ENCODE results near the gene RUNDC3A.
"Not testable (repeated sequence)": the region's sequence is repeated elsewhere in the genome, so short reads cannot be mapped to it uniquely, and the experiment has no call there.

The RUNDC3A gene

DNA sequence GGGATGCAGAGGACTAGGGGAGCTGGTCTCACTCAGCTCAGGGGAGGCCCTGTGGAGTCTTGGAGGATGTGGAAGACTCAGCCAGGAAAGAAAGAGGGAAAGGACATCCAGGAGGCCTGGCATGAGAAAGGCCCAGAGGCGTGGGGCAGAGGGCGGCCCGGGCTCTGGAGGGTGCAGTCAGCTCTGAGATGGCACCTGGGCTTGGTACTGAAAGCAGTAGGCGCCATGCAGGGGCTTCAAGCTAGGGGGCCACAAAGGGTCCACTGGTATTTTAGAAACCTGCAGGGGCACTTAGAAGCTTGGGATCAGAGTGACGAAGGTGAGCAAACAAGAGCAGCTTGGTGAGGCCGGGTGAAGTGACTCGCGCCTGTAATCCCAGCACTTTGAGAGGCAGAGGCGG, 49.7 kb downstream of the RUNDC3A start:
- DNase-seq (ENCODE audit: low read depth in 1 of 2, low spot score in 1 of 2) = no peak

DNA sequence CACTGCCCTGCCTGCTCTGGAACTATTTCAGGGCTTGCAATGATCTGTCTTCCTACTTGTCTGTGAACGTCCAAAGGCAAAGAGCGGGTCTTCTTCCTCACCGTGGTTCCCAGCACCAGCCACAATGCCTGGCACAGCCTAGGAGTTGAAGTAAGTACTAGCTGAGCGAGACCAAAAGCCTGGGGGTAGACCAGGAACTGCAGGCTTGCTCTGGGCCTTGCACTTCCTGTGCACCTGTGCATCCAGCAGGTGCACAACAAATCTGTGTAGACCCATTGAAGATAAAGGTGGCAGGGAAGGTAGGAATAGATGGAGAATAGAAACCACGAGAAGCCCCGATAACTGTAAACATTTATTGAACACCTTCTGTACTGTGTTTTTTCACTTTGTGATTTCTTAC, 50.6 kb downstream of the RUNDC3A start:
- no peak for DNase-seq (ENCODE audit: low read depth in 1 of 2, low spot score in 1 of 2)

DNA sequence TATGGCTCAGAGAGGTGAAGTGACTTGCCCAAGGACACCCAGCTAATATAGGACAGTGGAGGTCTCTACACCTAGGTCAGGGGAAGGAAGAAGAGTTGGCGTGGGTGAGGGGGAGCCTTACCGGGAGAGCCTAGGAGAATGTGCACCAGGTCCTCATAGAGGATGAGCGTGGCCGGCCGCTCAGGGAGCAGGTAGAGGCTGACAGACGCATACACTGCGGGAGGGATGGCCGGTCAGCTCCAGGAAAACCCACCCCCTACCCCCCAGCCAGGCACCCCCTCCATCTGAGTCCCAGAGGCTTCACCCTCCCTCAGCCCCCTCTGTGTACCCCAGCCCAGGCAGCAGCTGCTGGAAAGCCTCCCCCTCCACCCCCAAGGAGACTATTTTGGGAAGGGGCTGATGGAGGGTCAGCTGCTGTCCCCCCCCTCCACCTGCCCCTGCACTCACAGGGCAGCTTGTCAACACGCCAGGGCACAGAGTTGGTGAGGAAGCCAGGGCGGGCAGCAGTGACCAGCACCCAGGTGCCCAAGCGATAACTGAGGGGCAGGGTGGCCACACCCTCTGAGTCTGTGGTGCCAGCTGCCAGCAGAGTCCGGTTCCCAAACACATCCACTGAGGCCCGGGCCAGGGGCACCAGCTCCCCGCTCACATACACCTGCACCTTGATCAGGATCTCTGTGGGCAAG, 51.2 kb downstream of the RUNDC3A start:
- no peak for DNase-seq (ENCODE audit: low read depth in 1 of 2, low spot score in 1 of 2)

DNA sequence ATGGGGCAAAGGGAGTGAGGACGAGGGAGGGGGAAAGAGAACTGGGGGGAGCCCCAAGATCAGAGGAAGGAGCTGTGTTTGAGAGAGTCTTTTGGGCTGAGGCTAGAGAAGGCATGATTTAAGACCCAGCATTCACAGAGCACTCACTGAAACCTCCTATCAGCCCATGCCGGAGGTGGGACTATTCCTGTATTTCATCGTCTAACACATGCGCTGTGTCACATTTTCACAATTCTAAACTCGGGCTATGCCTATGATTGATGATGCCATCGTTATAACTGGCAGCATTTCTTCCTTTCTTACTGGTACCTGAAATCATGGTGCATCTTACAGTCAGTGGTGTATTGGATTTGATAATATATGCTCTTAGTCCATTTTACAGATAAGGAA, 51.7 kb downstream of the RUNDC3A start:
- no peak for DNase-seq (ENCODE audit: low read depth in 1 of 2, low spot score in 1 of 2)

DNA sequence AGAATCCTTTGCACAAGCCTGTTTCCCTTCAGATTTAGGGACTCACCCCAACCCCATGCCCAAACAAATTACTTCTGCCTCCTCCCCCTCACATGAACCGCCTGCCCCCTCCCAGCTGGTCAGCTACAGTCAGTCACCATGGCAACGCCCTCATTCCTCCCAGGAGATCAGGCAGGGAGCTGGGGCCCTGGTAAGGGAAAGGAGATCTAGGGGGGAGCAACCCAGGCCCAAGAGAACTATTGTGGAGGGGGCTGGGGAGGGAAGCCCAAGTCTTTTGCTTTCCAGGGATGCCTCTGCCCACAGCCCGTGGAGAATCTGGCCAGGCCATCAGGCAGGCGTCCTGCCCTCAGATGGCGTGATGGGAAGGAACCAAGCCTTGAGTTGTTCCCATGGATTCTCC, 52.4 kb downstream of the RUNDC3A start:
- no peak for DNase-seq (ENCODE audit: low read depth in 1 of 2, low spot score in 1 of 2)

DNA sequence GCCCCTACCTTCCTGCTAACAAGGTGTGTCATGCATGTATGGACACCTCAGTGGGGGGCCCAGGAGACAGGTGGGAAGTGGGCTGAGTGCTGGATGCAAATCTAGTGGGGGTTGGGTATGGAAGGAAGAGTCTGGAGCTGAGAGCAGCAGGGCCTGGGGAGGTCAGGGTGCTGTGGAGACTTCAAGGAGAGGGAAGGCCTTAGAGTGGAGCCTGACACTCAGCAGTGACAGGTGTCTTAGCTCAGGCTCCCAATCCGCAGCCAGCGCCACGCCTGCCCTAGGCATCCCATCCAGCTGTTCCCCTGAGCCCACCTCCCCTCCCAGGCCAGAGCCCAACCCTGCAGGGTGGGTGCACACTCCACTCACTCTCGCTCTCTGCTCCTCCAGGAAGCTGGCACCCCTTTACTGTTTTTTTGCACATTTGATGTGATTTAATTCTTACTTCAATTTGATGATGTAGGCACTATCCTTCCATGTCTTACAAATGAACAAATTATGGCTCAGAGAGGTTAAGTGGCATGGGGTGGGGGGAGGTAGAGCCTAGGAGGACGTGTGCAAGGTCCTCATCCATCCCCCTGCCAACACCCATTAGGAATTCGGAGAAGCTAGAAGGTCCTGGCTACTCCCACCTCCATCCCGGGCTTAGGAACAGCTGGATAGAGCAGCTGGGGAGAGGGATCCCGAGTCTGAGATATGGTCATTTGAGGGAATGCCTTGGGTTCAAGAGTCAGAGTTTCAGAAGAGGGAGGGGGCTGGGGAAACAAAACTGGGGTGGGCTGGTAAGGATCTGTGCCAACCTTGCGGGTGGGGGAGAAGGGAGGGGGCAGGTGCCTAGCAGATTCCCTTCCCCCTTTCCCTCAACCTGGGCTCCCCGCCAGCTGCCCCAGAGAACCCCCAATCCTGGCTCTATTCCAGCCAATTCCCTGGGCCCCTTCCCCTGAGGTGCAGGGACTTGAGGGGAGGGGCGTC, 53.2 kb downstream of the RUNDC3A start:
- DNase-seq (ENCODE audit: low read depth in 1 of 2, low spot score in 1 of 2) = no peak

DNA sequence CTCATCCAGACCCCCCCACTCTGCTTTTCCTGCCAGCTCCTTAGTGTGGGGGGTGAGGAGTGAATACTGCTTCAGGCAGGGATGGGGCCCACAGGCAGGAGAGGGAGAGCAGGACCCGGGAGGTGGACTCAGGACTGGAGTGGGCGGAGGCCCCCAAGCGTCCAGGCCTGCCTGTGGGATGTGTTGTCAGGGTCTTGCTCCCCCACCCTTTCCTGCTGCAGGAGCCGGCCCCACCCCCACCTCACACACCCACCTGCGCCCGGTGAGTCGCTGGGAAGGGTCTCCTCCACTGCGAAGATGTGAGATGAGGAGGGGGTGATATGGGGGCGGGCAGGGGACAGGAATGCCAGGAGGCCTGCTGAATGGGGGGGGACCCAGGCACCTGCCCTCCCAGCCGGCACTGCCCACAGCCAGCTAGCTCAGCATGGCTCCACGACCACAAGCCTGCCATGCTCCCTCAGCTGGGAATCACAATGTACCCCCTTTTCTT, 54.1 kb downstream of the RUNDC3A start:
- no peak for DNase-seq (ENCODE audit: low read depth in 1 of 2, low spot score in 1 of 2)

DNA sequence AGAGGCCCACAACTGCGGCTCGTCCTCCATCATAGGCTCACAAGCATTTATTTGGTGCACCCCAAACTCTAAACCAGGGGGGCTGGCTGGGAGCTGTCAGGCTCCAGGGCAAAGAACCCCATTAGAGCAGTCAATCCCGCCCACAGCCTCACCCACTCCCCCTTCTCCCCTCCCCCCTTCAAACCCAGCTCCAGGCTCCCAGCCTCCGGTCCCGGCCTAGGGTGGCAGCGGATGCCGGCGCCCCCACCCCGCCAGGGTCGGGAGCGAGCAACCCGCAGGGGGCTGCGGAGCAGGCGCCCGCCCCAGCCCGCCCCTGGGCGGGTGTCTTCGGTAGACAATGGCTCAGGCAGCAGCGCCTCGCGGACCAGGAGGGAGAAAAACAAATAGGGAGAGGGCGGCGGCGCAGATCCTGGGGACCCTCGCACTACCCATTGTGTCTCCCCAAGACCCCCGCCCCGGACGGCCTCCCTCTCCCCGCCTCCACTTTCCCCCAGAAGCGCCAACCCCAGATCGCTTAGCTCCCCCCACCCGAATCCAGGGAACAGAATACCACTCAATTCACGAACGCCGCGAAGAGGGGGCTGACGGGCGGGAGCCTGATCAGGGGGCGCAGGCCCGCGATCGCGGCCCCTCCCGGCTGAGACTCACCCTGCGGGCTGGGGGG, 54.7 kb downstream of the RUNDC3A start:
- no peak for DNase-seq (ENCODE audit: low read depth in 1 of 2, low spot score in 1 of 2)

DNA sequence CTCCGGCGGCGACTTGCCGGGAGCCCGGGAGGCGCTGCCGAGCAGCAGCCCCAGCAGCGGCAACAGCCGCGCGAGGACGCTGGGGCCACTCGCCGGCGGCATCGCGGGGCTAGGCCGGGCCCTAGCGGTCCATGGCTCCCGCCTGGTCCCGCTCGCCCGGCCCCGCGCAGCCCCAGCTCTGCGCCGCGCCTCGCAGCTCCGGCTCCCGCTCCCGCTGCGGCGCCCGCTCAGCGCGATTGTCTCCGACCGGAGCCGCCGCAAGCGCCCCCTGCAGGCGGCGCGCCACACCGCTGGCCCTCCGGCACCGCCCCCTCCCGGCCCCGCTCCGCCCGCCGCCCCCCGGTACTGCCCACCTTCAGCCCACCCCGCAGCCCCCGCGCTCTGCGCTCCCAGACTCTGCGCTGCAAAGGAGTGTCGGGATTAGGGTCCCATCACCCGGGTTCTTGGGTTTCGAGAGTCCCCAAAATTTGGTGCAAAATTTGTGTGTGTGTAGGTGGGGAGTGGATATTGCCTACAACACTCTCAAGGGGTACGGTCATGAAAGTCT, 55.3 kb downstream of the RUNDC3A start, which contains the start of gene FAM171A2:
FAM171A2 (minus strand) TSS at position 241 of the 547 bp plus-strand sequence; CDS start at position 102, 139 bp downstream.
- DNase-seq (ENCODE audit: low read depth in 1 of 2, low spot score in 1 of 2) = peak; percentile 24 to 41

DNA sequence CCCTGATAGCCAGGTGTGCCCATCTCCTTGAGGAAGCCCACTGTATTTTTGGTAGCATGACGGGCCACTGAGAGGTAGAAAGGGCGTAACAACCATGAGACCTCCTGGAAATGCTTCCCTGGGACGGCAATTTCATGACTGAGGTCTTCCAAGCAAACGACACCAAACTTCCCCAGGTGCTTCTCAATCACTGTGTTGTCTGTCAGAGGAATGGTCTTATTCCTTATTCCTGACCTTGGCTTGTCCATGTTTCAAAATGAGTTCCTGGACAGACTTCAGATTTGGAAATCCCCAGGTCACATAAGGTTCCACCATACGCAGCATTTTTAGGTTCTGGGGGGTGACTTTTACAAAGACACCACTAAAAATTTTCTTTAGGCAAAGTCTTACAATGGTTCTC, 56.6 kb downstream of the RUNDC3A start:
- not testable (repeated sequence) for DNase-seq (ENCODE audit: low read depth in 1 of 2, low spot score in 1 of 2)

DNA sequence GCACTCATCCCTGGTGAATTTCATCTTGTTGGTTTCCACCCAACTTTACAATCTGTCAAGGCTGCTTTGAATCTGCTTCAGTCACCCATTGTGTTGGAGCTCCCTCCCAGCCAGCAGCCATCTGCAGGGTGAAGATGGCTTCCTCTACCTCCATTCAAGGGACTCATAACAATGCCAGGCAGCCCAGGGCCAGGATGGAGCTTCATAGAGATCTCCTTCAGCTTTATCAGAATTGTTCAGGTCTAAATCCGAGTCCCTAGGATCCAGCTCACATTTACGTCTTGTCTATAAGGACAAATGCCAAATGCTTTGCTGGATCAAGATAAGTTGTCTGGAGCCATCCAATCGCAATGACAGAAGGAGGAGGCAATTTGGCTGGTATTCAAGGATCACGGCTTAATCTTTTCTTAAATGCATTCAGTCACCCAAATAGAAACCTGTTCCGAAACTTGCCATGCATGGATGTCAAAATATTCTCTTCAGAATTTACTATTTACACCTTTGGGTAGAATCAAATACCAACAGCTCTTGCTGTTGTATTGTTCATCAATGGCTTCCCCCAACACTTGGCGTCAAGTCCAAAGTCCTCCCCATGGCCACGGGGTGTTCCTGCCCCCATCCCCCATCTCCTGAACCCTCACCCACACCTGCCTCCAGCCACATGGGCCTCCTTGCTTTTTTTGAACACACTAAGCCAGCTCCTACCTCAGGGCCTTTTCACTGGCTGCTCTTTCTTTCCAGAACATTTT, 59.0 kb downstream of the RUNDC3A start:
- DNase-seq (ENCODE audit: low read depth in 1 of 2, low spot score in 1 of 2) = no peak
